SK-N-SH treated with all-trans-retinoic acid at 6 μM for 48 hours (cell line): ENCODE data around the gene CGNL1.

Experiments
- ATAC-seq: fragments of 200-7000 bp; cut with Tn5 transposase; 3 replicates; pipeline ENCODE4 v1.9.1; 2020; ENCODE audit warnings: mild to moderate bottlenecking, moderate library complexity
- ARNTL ChIP-seq: fragments of 450-650 bp; formaldehyde crosslinking; IDR thresholded peaks from 2 replicates; pipeline ENCODE4 v1.5.0; 2020; ENCODE audit warnings: low read depth, mild to moderate bottlenecking, moderate library complexity, borderline replicate concordance
- BACH2 ChIP-seq: fragments of 250-450 bp; sonication (Bioruptor Pico); IDR thresholded peaks from 2 replicates; pipeline ENCODE4 v1.9.0; 2021; ENCODE audit warnings: mild to moderate bottlenecking, borderline replicate concordance
- CSDC2 ChIP-seq: fragments of 250-450 bp; sonication (Bioruptor Pico); IDR thresholded peaks from 2 replicates; pipeline ENCODE4 v1.5.0; 2020; ENCODE audit warnings: mild to moderate bottlenecking, moderate library complexity
- ISL1 ChIP-seq: fragments of 250-450 bp; sonication (Bioruptor Pico); IDR thresholded peaks from 2 replicates; pipeline ENCODE4 v2.1.2; 2022; ENCODE audit warnings: mild to moderate bottlenecking, moderate library complexity
- OSR1 ChIP-seq: fragments of 250-450 bp; sonication (Bioruptor Pico); IDR thresholded peaks from 2 replicates; pipeline ENCODE4 v1.8.0; 2022; ENCODE audit warnings: moderate library complexity, mild to moderate bottlenecking, inconsistent platforms
- PPARA ChIP-seq: fragments of 250-450 bp; sonication (Bioruptor Pico); IDR thresholded peaks from 2 replicates; pipeline ENCODE4 v1.5.0; 2020; ENCODE audit warnings: mild to moderate bottlenecking, borderline replicate concordance
- RARB ChIP-seq: fragments of 250-450 bp; sonication (Bioruptor Pico); IDR thresholded peaks from 2 replicates; pipeline ENCODE4 v1.8.0; 2021; ENCODE audit warnings: mild to moderate bottlenecking, moderate library complexity
- SNAI2 ChIP-seq: fragments of 250-450 bp; sonication (Bioruptor Pico); IDR thresholded peaks from 2 replicates; pipeline ENCODE4 v1.5.0; 2020; ENCODE audit warnings: mild to moderate bottlenecking, moderate library complexity
- TCF4 ChIP-seq: fragments of 250-450 bp; sonication (Bioruptor Pico); IDR thresholded peaks from 2 replicates; pipeline ENCODE4 v1.8.0; 2021; ENCODE audit warnings: mild to moderate bottlenecking, moderate library complexity, borderline replicate concordance
- TOX ChIP-seq: fragments of 250-450 bp; sonication (Bioruptor Pico); IDR thresholded peaks from 2 replicates; pipeline ENCODE4 v1.8.0; 2021; ENCODE audit warnings: mild to moderate bottlenecking, moderate library complexity, borderline replicate concordance
- ZC3H10 ChIP-seq: fragments of 250-450 bp; sonication (Bioruptor Pico); IDR thresholded peaks from 2 replicates; pipeline ENCODE4 v1.5.1; 2021; ENCODE audit warnings: mild to moderate bottlenecking, moderate library complexity
- ZFP3 ChIP-seq: fragments of 250-450 bp; sonication (Bioruptor Pico); IDR thresholded peaks from 2 replicates; pipeline ENCODE4 v1.5.0; 2020; ENCODE audit warnings: mild to moderate bottlenecking, moderate library complexity
- ZFP30 ChIP-seq: fragments of 450-650 bp; formaldehyde crosslinking; IDR thresholded peaks from 2 replicates; pipeline ENCODE4 v1.5.0; 2022; ENCODE audit warnings: mild to moderate bottlenecking, moderate library complexity
- ZNF565 ChIP-seq: fragments of 450-650 bp; formaldehyde crosslinking; conservative IDR thresholded peaks from 2 replicates; pipeline ENCODE4 v1.5.0; 2020; ENCODE audit warnings: low read depth, mild to moderate bottlenecking, moderate library complexity
- ZNF70 ChIP-seq: fragments of 450-650 bp; formaldehyde crosslinking; IDR thresholded peaks from 2 replicates; pipeline ENCODE4 v1.5.0; 2020; ENCODE audit warnings: mild to moderate bottlenecking, moderate library complexity
- ZNF8 ChIP-seq: fragments of 450-650 bp; formaldehyde crosslinking; IDR thresholded peaks from 2 replicates; pipeline ENCODE4 v1.5.0; 2020; ENCODE audit warnings: mild to moderate bottlenecking, moderate library complexity
- TF ChIP-seq, protein P1 (sequence below): fragments of 250-450 bp; sonication (Bioruptor Pico); IDR thresholded peaks from 2 replicates; pipeline ENCODE4 v1.8.0; 2020; ENCODE audit warnings: mild to moderate bottlenecking, moderate library complexity, borderline replicate concordance
- TF ChIP-seq, protein P2 (sequence below): fragments of 250-450 bp; sonication (Bioruptor Pico); IDR thresholded peaks from 2 replicates; pipeline ENCODE4 v1.5.1; 2020; ENCODE audit warnings: low read depth, mild to moderate bottlenecking, moderate library complexity
- TF ChIP-seq, protein P3 (sequence below): fragments of 250-450 bp; sonication (Bioruptor Pico); IDR thresholded peaks from 2 replicates; pipeline ENCODE4 v1.5.1; 2021; ENCODE audit warnings: mild to moderate bottlenecking, moderate library complexity
- TF ChIP-seq, protein P4 (sequence below): fragments of 250-450 bp; sonication (Bioruptor Pico); IDR thresholded peaks from 2 replicates; pipeline ENCODE4 v1.8.0; 2021; ENCODE audit warnings: low read depth, mild to moderate bottlenecking, moderate library complexity, borderline replicate concordance
- TF ChIP-seq, protein P5 (sequence below): fragments of 250-450 bp; sonication (Bioruptor Pico); IDR thresholded peaks from 2 replicates; pipeline ENCODE4 v1.5.0; 2020; ENCODE audit warnings: mild to moderate bottlenecking, moderate library complexity

Gene CGNL1

DNA sequence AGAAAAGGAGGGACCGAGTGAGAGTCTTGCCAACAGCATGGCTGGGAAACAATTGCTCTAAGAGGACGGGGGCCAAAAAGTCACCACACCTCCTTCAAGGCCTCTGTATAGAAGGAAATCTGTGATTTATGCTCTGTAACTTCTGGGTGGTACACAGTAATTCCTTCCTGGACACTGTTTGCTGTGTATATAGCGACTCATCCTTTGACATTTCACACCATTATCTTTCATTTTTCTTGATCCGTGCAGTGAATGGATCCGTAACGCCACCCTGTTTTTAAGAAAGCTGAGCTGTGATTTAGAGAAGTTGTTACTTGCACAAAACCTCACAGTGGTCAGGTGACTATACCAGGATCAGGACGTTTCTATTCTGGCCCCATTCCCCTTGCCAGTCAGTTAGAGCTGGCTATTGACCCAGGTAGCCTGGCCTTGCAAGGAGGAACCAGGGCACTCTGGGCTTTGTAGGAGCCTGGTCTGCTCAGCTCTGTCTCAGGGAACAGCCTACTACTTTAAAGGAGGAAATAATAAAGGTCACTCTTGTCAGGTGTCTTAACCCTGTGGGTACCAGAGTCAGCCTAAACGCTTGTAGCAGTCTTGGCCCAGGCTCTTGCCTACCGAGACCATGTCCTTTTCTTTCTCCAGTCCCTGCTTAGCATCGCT is 128.9 kb downstream of the CGNL1 start (continued):
- TF ChIP-seq TCF4 (CRISPR knock-in tag) (no peak), SNAI2 (CRISPR knock-in tag) (no peak), ZNF70 (CRISPR knock-in tag) (no peak), ISL1 (CRISPR knock-in tag) (no peak)

DNA sequence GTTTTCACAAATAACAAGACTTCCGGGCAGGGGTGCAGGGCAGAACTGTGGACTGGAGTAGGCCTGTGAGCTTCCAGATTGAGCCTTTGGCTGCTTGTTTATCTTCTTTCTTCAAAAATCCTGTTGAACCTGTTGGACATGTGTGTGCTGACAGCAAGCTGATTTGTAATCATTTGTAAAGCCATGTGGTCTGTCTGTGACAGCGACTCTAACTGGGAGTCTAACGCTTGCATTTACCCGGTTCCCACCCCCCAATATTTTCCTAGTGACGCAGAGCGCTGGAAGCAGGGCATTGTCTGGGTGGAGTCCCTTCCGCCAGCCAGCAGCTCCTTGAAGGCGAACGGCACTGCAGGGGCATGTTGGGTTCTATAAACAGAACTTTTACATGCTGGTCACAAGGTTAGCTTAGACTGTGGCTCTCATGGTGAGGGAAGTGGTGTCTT is 129.7 kb downstream of the CGNL1 start:
- no peak for ATAC-seq
- TF ChIP-seq ZNF70 (CRISPR knock-in tag) (no peak), ARNTL (CRISPR knock-in tag) (no peak), ZNF8 (CRISPR knock-in tag) (no peak), PPARA (CRISPR knock-in tag) (no peak), CSDC2 (no peak), ZFP3 (CRISPR knock-in tag) (no peak), RARB (CRISPR knock-in tag) (no peak), BACH2 (no peak), ZFP30 (no peak), OSR1 (no peak), ZNF565 (CRISPR knock-in tag) (no peak), TCF4 (CRISPR knock-in tag) (no peak), ISL1 (CRISPR knock-in tag) (no peak), TOX (CRISPR knock-in tag) (no peak), ZC3H10 (no peak)
- TF ChIP-seq, protein P1, sequence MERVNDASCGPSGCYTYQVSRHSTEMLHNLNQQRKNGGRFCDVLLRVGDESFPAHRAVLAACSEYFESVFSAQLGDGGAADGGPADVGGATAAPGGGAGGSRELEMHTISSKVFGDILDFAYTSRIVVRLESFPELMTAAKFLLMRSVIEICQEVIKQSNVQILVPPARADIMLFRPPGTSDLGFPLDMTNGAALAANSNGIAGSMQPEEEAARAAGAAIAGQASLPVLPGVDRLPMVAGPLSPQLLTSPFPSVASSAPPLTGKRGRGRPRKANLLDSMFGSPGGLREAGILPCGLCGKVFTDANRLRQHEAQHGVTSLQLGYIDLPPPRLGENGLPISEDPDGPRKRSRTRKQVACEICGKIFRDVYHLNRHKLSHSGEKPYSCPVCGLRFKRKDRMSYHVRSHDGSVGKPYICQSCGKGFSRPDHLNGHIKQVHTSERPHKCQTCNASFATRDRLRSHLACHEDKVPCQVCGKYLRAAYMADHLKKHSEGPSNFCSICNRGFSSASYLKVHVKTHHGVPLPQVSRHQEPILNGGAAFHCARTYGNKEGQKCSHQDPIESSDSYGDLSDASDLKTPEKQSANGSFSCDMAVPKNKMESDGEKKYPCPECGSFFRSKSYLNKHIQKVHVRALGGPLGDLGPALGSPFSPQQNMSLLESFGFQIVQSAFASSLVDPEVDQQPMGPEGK (CRISPR knock-in tag), result no peak
- TF ChIP-seq, protein P2, sequence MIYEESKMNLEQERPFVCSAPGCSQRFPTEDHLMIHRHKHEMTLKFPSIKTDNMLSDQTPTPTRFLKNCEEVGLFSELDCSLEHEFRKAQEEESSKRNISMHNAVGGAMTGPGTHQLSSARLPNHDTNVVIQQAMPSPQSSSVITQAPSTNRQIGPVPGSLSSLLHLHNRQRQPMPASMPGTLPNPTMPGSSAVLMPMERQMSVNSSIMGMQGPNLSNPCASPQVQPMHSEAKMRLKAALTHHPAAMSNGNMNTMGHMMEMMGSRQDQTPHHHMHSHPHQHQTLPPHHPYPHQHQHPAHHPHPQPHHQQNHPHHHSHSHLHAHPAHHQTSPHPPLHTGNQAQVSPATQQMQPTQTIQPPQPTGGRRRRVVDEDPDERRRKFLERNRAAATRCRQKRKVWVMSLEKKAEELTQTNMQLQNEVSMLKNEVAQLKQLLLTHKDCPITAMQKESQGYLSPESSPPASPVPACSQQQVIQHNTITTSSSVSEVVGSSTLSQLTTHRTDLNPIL (CRISPR knock-in tag), result no peak
- TF ChIP-seq, protein P3, sequence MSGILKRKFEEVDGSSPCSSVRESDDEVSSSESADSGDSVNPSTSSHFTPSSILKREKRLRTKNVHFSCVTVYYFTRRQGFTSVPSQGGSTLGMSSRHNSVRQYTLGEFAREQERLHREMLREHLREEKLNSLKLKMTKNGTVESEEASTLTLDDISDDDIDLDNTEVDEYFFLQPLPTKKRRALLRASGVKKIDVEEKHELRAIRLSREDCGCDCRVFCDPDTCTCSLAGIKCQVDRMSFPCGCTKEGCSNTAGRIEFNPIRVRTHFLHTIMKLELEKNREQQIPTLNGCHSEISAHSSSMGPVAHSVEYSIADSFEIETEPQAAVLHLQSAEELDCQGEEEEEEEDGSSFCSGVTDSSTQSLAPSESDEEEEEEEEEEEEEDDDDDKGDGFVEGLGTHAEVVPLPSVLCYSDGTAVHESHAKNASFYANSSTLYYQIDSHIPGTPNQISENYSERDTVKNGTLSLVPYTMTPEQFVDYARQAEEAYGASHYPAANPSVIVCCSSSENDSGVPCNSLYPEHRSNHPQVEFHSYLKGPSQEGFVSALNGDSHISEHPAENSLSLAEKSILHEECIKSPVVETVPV (CRISPR knock-in tag), result no peak
- TF ChIP-seq, protein P4, sequence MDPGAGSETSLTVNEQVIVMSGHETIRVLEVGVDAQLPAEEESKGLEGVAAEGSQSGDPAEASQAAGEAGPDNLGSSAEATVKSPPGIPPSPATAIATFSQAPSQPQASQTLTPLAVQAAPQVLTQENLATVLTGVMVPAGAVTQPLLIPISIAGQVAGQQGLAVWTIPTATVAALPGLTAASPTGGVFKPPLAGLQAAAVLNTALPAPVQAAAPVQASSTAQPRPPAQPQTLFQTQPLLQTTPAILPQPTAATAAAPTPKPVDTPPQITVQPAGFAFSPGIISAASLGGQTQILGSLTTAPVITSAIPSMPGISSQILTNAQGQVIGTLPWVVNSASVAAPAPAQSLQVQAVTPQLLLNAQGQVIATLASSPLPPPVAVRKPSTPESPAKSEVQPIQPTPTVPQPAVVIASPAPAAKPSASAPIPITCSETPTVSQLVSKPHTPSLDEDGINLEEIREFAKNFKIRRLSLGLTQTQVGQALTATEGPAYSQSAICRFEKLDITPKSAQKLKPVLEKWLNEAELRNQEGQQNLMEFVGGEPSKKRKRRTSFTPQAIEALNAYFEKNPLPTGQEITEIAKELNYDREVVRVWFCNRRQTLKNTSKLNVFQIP, result no peak
- TF ChIP-seq, protein P5, sequence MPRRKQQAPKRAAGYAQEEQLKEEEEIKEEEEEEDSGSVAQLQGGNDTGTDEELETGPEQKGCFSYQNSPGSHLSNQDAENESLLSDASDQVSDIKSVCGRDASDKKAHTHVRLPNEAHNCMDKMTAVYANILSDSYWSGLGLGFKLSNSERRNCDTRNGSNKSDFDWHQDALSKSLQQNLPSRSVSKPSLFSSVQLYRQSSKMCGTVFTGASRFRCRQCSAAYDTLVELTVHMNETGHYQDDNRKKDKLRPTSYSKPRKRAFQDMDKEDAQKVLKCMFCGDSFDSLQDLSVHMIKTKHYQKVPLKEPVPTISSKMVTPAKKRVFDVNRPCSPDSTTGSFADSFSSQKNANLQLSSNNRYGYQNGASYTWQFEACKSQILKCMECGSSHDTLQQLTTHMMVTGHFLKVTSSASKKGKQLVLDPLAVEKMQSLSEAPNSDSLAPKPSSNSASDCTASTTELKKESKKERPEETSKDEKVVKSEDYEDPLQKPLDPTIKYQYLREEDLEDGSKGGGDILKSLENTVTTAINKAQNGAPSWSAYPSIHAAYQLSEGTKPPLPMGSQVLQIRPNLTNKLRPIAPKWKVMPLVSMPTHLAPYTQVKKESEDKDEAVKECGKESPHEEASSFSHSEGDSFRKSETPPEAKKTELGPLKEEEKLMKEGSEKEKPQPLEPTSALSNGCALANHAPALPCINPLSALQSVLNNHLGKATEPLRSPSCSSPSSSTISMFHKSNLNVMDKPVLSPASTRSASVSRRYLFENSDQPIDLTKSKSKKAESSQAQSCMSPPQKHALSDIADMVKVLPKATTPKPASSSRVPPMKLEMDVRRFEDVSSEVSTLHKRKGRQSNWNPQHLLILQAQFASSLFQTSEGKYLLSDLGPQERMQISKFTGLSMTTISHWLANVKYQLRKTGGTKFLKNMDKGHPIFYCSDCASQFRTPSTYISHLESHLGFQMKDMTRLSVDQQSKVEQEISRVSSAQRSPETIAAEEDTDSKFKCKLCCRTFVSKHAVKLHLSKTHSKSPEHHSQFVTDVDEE (CRISPR knock-in tag), result no peak
- TF ChIP-seq, all 23 proteins: peak for 0

DNA sequence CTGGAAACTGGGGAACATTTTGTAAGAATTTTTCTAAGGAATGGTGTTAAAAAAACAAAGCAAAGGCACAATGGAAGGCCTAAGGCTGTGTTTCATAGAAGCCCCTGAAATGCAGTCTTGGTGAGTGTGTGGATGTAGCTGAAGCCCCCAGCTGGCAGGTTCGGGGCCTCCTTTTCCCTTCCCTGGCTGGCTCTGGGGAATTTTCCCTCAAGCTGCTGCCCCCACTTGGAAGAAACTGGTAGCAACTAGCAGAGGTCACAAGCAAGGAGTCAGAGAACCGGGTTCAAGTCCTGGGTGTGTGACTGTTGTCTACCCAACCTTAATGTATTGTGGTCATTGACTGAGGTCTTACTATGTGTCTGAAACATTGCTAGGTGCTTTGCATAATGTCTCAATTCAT is 130.1 kb downstream of the CGNL1 start:
- no peak for ATAC-seq
- TF ChIP-seq ZFP30 (no peak), BACH2 (no peak), ARNTL (CRISPR knock-in tag) (no peak), ZNF565 (CRISPR knock-in tag) (no peak), TCF4 (CRISPR knock-in tag) (no peak)
- TF ChIP-seq, protein P5 (CRISPR knock-in tag), result no peak
- TF ChIP-seq, protein P1 (CRISPR knock-in tag), result no peak
- TF ChIP-seq, all 23 proteins: peak for 0
